Measurements from ENCODE around the gene BTN2A1. TPM values are rescaled to one million over a fixed set of nuclear protein-coding genes. Genes with fewer than 3 reads are reported as not detected.
A peak's percentile ranks its signal among the peaks of the same experiment; 100 is the strongest.

BTN2A1 gene
- total and polyA plus RNA-seq, 2 of the 13 experiments (the other 11 are each of a cell fraction or from before 2014, with no cell fraction given) = 16.4 to 30.4 TPM

DNA sequence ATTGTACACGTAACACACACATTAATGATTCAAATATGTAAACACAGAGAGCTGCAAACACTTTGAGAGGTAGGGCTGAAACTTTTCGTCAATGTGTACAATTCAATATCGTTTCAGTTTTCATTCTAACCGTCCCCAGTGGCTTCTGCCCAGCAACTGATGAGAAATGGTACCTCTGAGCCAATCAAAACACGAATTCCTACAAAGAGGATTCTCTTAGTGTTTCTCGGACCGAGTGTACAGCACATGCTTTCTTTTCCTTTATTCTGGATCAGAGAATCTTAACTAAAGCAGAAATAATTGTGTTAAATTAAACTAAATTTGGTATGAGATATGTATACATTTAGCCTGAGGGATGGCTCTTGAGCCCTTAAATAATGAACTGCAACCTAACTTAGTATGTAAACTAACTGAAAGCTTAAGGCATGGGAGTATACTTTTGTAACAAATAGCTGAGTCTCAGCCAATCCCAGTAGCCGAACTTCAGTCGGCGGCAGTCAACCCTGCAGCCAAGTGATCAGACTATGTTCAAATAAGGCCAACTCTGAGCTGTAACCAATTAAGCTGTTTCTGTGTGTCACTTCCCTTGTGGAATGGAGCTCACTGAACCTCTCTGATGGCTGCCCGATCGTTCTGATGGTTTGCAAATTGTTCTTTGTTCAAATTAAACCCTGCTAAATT, 16.1 kb downstream of the BTN2A1 start (continued):
- TF ChIP-seq, protein P1, sequence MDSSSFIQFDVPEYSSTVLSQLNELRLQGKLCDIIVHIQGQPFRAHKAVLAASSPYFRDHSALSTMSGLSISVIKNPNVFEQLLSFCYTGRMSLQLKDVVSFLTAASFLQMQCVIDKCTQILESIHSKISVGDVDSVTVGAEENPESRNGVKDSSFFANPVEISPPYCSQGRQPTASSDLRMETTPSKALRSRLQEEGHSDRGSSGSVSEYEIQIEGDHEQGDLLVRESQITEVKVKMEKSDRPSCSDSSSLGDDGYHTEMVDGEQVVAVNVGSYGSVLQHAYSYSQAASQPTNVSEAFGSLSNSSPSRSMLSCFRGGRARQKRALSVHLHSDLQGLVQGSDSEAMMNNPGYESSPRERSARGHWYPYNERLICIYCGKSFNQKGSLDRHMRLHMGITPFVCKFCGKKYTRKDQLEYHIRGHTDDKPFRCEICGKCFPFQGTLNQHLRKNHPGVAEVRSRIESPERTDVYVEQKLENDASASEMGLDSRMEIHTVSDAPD (CRISPR knock-in tag; IDR thresholded peaks at IDR 0.05) = no peak
- TF ChIP-seq ZNF136 (CRISPR knock-in tag; IDR thresholded peaks at IDR 0.05; ENCODE audit: low read depth) (no peak), ZNF616 (CRISPR knock-in tag; IDR thresholded peaks at IDR 0.05; ENCODE audit: low read depth) (no peak), SOX5 (CRISPR knock-in tag; IDR thresholded peaks at IDR 0.05; ENCODE audit: borderline replicate concordance) (no peak; the same call in 1 of the 2 replicates), BHLHE40 (IDR thresholded peaks at IDR 0.05; ENCODE audit: low read length) (peak; percentile 69; the same call in 1 of the 2 replicates), ZKSCAN8 (CRISPR knock-in tag; IDR thresholded peaks at IDR 0.05; ENCODE audit: borderline replicate concordance) (no peak; the same call in 1 of the 2 replicates), ZNF788 (CRISPR knock-in tag; IDR thresholded peaks at IDR 0.05; ENCODE audit: borderline replicate concordance) (no peak), FOXP1 (IDR thresholded peaks at IDR 0.05) (no peak), FOXP1 (CRISPR knock-in tag; IDR thresholded peaks at IDR 0.05) (no peak), ZIK1 (CRISPR knock-in tag; IDR thresholded peaks at IDR 0.05; ENCODE audit: borderline replicate concordance, low read depth) (no peak), RFX1 (IDR thresholded peaks at IDR 0.05) (no peak), SUZ12 (IDR thresholded peaks at IDR 0.05; ENCODE audit: low read depth, low read length) (no peak), CBX5 (CRISPR knock-in tag; IDR thresholded peaks at IDR 0.05; ENCODE audit: borderline replicate concordance) (no peak), U2AF1 (optimal IDR thresholded peaks at IDR 0.05; ENCODE audit: low read depth, low read length) (no peak)
- TF ChIP-seq, protein P2, sequence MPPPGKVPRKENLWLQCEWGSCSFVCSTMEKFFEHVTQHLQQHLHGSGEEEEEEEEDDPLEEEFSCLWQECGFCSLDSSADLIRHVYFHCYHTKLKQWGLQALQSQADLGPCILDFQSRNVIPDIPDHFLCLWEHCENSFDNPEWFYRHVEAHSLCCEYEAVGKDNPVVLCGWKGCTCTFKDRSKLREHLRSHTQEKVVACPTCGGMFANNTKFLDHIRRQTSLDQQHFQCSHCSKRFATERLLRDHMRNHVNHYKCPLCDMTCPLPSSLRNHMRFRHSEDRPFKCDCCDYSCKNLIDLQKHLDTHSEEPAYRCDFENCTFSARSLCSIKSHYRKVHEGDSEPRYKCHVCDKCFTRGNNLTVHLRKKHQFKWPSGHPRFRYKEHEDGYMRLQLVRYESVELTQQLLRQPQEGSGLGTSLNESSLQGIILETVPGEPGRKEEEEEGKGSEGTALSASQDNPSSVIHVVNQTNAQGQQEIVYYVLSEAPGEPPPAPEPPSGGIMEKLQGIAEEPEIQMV (CRISPR knock-in tag; IDR thresholded peaks at IDR 0.05; ENCODE audit: low read depth) = 0 out of 2 replicates have a peak, but pooled peaks have one; percentile 48
- TF ChIP-seq, protein P3, sequence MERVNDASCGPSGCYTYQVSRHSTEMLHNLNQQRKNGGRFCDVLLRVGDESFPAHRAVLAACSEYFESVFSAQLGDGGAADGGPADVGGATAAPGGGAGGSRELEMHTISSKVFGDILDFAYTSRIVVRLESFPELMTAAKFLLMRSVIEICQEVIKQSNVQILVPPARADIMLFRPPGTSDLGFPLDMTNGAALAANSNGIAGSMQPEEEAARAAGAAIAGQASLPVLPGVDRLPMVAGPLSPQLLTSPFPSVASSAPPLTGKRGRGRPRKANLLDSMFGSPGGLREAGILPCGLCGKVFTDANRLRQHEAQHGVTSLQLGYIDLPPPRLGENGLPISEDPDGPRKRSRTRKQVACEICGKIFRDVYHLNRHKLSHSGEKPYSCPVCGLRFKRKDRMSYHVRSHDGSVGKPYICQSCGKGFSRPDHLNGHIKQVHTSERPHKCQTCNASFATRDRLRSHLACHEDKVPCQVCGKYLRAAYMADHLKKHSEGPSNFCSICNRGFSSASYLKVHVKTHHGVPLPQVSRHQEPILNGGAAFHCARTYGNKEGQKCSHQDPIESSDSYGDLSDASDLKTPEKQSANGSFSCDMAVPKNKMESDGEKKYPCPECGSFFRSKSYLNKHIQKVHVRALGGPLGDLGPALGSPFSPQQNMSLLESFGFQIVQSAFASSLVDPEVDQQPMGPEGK (CRISPR knock-in tag; IDR thresholded peaks at IDR 0.05) = no peak
- TF ChIP-seq, protein P4, sequence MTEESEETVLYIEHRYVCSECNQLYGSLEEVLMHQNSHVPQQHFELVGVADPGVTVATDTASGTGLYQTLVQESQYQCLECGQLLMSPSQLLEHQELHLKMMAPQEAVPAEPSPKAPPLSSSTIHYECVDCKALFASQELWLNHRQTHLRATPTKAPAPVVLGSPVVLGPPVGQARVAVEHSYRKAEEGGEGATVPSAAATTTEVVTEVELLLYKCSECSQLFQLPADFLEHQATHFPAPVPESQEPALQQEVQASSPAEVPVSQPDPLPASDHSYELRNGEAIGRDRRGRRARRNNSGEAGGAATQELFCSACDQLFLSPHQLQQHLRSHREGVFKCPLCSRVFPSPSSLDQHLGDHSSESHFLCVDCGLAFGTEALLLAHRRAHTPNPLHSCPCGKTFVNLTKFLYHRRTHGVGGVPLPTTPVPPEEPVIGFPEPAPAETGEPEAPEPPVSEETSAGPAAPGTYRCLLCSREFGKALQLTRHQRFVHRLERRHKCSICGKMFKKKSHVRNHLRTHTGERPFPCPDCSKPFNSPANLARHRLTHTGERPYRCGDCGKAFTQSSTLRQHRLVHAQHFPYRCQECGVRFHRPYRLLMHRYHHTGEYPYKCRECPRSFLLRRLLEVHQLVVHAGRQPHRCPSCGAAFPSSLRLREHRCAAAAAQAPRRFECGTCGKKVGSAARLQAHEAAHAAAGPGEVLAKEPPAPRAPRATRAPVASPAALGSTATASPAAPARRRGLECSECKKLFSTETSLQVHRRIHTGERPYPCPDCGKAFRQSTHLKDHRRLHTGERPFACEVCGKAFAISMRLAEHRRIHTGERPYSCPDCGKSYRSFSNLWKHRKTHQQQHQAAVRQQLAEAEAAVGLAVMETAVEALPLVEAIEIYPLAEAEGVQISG (CRISPR knock-in tag; IDR thresholded peaks at IDR 0.05) = peak; percentile 16; the same call in 1 of the 2 replicates
- TF ChIP-seq, protein P5, sequence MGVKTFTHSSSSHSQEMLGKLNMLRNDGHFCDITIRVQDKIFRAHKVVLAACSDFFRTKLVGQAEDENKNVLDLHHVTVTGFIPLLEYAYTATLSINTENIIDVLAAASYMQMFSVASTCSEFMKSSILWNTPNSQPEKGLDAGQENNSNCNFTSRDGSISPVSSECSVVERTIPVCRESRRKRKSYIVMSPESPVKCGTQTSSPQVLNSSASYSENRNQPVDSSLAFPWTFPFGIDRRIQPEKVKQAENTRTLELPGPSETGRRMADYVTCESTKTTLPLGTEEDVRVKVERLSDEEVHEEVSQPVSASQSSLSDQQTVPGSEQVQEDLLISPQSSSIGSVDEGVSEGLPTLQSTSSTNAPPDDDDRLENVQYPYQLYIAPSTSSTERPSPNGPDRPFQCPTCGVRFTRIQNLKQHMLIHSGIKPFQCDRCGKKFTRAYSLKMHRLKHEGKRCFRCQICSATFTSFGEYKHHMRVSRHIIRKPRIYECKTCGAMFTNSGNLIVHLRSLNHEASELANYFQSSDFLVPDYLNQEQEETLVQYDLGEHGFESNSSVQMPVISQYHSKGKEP (CRISPR knock-in tag; IDR thresholded peaks at IDR 0.05) = no peak
- TF ChIP-seq, protein P6, sequence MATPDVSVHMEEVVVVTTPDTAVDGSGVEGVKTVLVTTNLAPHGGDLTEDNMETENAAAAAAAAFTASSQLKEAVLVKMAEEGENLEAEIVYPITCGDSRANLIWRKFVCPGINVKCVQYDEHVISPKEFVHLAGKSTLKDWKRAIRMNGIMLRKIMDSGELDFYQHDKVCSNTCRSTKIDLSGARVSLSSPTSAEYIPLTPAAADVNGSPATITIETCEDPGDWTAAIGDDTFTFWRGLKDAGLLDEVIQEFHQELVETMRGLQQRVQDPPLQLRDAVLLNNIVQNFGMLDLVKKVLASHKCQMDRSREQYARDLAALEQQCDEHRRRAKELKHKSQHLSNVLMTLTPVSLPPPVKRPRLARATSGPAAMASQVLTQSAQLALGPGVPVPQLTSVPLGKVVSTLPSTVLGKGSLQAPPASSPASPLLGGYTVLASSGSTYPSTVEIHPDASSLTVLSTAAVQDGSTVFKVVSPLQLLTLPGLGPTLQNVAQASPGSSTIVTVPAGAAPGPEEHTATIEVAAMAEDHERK (CRISPR knock-in tag; IDR thresholded peaks at IDR 0.05; ENCODE audit: low read depth) = no peak
